HepG2 (cell line): ENCODE measurements around the gene TMEM131. TPM values are rescaled to one million over a fixed set of nuclear protein-coding genes. Genes with fewer than 3 reads are reported as not detected.
A peak's percentile ranks its signal among the peaks of the same experiment; 100 is the strongest.

Experiments
- AGO2 ChIP-seq: fragments of 200-400 bp; formaldehyde crosslinking; optimal IDR thresholded peaks from 2 replicates; pipeline ENCODE3; 2017; ENCODE audit warnings: mild to moderate bottlenecking, low read depth, low read length, moderate library complexity
- ESRRA ChIP-seq: sonication (generic); formaldehyde crosslinking; IDR thresholded peaks from 2 replicates; pipeline ENCODE4 v1.5.1; 2020; ENCODE audit warnings: mild to moderate bottlenecking, low read depth, missing genetic modification reagents
- HINFP ChIP-seq: sonication (generic); formaldehyde crosslinking; IDR thresholded peaks from 2 replicates; pipeline ENCODE4 v1.4.0; 2020; ENCODE audit warnings: low read depth, mild to moderate bottlenecking, missing genetic modification reagents
- IKZF5 ChIP-seq: IDR thresholded peaks from 2 replicates; pipeline ENCODE4 v1.6.1; 2018; ENCODE audit warnings: missing genetic modification reagents, mild to moderate bottlenecking, missing compliant biosample characterization
- KLF12 ChIP-seq: sonication (generic); formaldehyde crosslinking; IDR thresholded peaks from 2 replicates; pipeline ENCODE4 v1.4.0; 2020; ENCODE audit warnings: missing genetic modification reagents, borderline replicate concordance
- NFRKB ChIP-seq: fragments of 450-650 bp; IDR thresholded peaks from 2 replicates; pipeline ENCODE4 v1.6.1; 2017
- NFYC ChIP-seq: IDR thresholded peaks from 2 replicates; pipeline ENCODE4 v1.6.1; 2016; ENCODE audit warnings: missing genetic modification reagents, missing compliant biosample characterization
- PRDM10 ChIP-seq: sonication (generic); formaldehyde crosslinking; IDR thresholded peaks from 2 replicates; pipeline ENCODE4 v1.4.0; 2020; ENCODE audit warnings: low read depth, missing genetic modification reagents
- TFDP1 ChIP-seq: IDR thresholded peaks from 2 replicates; pipeline ENCODE4 v1.6.1; 2016; ENCODE audit warnings: missing compliant biosample characterization, missing genetic modification reagents, borderline replicate concordance
- TFDP2 ChIP-seq: sonication (generic); formaldehyde crosslinking; IDR thresholded peaks from 2 replicates; pipeline ENCODE4 v1.4.0; 2020; ENCODE audit warnings: missing genetic modification reagents
- ZNF460 ChIP-seq: sonication (generic); formaldehyde crosslinking; IDR thresholded peaks from 2 replicates; pipeline ENCODE4 v1.5.1; 2020; ENCODE audit warnings: missing genetic modification reagents, mild to moderate bottlenecking, borderline replicate concordance
- ZNF614 ChIP-seq: IDR thresholded peaks from 2 replicates; pipeline ENCODE4 v1.6.1; 2018; ENCODE audit warnings: missing biosample characterization, missing genetic modification reagents, inconsistent platforms, borderline replicate concordance
- ZNF639 ChIP-seq: conservative IDR thresholded peaks from 2 replicates; pipeline ENCODE4 v1.6.1; 2018; ENCODE audit warnings: missing genetic modification reagents
- ZNF670 ChIP-seq: sonication (generic); formaldehyde crosslinking; IDR thresholded peaks from 2 replicates; pipeline ENCODE4 v1.8.0; 2022; ENCODE audit warnings: mild to moderate bottlenecking, missing genetic modification reagents, borderline replicate concordance
- ZSCAN31 ChIP-seq: sonication (generic); formaldehyde crosslinking; IDR thresholded peaks from 2 replicates; pipeline ENCODE4 v1.5.0; 2020; ENCODE audit warnings: low read depth, mild to moderate bottlenecking, missing genetic modification reagents
- polyA plus RNA-seq, 8 experiments: library from polyadenylated mRNA; depleted of rRNA in 3 of 8; stranded (reverse) in 7 of 8; unstranded in 1 of 8; fragments of >200 nt; fragmentation: Illumina TruSeq in 4 of 8; extraction: Trizol in 4 of 8; gene quantifications; 2 replicates each; pipeline versions ENCODE4 v1.2.1 to v1.2.3, GENCODE V29; 2011 to 2016; ENCODE audit warnings: low read depth in 4 of 8, missing spikeins in 1 of 8, mixed read lengths in 1 of 8; ENCODE audit not compliant: insufficient read depth in 1 of 8
- total RNA-seq, 5 experiments: library from RNA; depleted of rRNA; stranded (reverse); fragments of >200 nt; fragmentation: Illumina TruSeq; extraction: Trizol; gene quantifications; 2 replicates each; pipeline ENCODE4 v1.2.3, GENCODE V29; 2016; ENCODE audit warnings: low read depth in 1 of 5

TMEM131 gene
- total and polyA plus RNA-seq, 2 of the 13 experiments (the other 11 are each of a cell fraction or from before 2014, with no cell fraction given), result 17.9 to 19.5 TPM

- peak; percentile 91 for TF ChIP-seq PRDM10 (CRISPR knock-in tag)
- peak; percentile 21; the same call in 1 of the 2 replicates for TF ChIP-seq HINFP (CRISPR knock-in tag)
- TF ChIP-seq NFYC (CRISPR knock-in tag), result peak; percentile 60; the same call in 1 of the 2 replicates
- no peak for TF ChIP-seq ZNF460
- TF ChIP-seq ZNF614 (CRISPR knock-in tag), result peak; percentile 78; the same call in 1 of the 2 replicates
- peak; percentile 56 for TF ChIP-seq TFDP2 (CRISPR knock-in tag)
- TF ChIP-seq IKZF5 (CRISPR knock-in tag), result peak; percentile 94
- peak; percentile 65 for TF ChIP-seq ESRRA (CRISPR knock-in tag)
- TF ChIP-seq AGO2, result peak; percentile 88
- TF ChIP-seq TFDP1, result peak; percentile 29; the same call in 1 of the 2 replicates
- peak; percentile 67; the same call in 1 of the 2 replicates for TF ChIP-seq ZNF639 (CRISPR knock-in tag)
- TF ChIP-seq KLF12 (CRISPR knock-in tag), result peak; percentile 93; the same call in 1 of the 2 replicates
- 0 out of 2 replicates have a peak, but pooled peaks have one; percentile 37 for TF ChIP-seq ZNF670 (CRISPR knock-in tag)
- TF ChIP-seq ZSCAN31 (CRISPR knock-in tag), result peak; percentile 23; the same call in 1 of the 2 replicates
- peak; percentile 56; the same call in 1 of the 2 replicates for TF ChIP-seq NFRKB
These were observed at the start of gene TMEM131 (continued) for GRCh38 chr2:97995734-97996624.
